ENCODE results near the gene MAP3K6. TPM values are rescaled to one million over a fixed set of nuclear protein-coding genes. Genes with fewer than 3 reads are reported as not detected.
A peak's percentile ranks its signal among the peaks of the same experiment; 100 is the strongest.

Gene MAP3K6
- total RNA-seq, 1 donor from 2014 or later = 8.6 TPM

- no peak for TF ChIP-seq CTCF (IDR thresholded peaks at IDR 0.05; ENCODE audit: insufficient read depth, low read length, poor library complexity, severe bottlenecking)
- Histone ChIP-seq H3K4me3 (ENCODE audit: low read depth, low read length) (peak within 1 kb of the TSS; percentile 54), H3K36me3 (ENCODE audit: control insufficient read depth, insufficient read depth, low read length) (no peaks in the 10 kb centered on the region), H3K27me3 (ENCODE audit: control insufficient read depth, insufficient read depth, low read length) (no peaks in the 10 kb centered on the region)
- no peak for DNase-seq (ENCODE audit: low read depth)
Observed at GRCh38 chr1:27341525-27342252, 25.1 kb downstream of the MAP3K6 start, which contains the start of gene SYTL1. Gene SYTL1, plus strand, starts transcription at chr1:27342022. Its CDS starts 3,313 bp downstream, at chr1:27345335.

- DNase-seq (ENCODE audit: low read depth) = no peak
- Histone ChIP-seq H3K4me3 (ENCODE audit: low read depth, low read length) (no peak overlapping the region), H3K36me3 (ENCODE audit: control insufficient read depth, insufficient read depth, low read length) (no peaks in the 10 kb centered on the region), H3K27me3 (ENCODE audit: control insufficient read depth, insufficient read depth, low read length) (no peaks in the 10 kb centered on the region)
- TF ChIP-seq CTCF (IDR thresholded peaks at IDR 0.05; ENCODE audit: insufficient read depth, low read length, poor library complexity, severe bottlenecking) = no peak
Observed at GRCh38 chr1:27339213-27339612, 27.5 kb downstream of the MAP3K6 start.

GRCh38 chr1:27338751-27339150 lies 28.0 kb downstream of the MAP3K6 start:
- no peaks in the 10 kb centered on the region for H3K27me3 ChIP-seq (ENCODE audit: control insufficient read depth, insufficient read depth, low read length)
- DNase-seq (ENCODE audit: low read depth) = no peak
- no peak for TF ChIP-seq CTCF (IDR thresholded peaks at IDR 0.05; ENCODE audit: insufficient read depth, low read length, poor library complexity, severe bottlenecking)
- H3K4me3 ChIP-seq (ENCODE audit: low read depth, low read length) = no peak overlapping the region
- peaks cover 1% of the 10 kb centered on the region for H3K36me3 ChIP-seq (ENCODE audit: control insufficient read depth, insufficient read depth, low read length)

GRCh38 chr1:27336756-27337155 lies 30.0 kb downstream of the MAP3K6 start:
- no peak overlapping the region for H3K4me3 ChIP-seq (ENCODE audit: low read depth, low read length)
- no peaks in the 10 kb centered on the region for H3K27me3 ChIP-seq (ENCODE audit: control insufficient read depth, insufficient read depth, low read length)
- no peak for TF ChIP-seq CTCF (IDR thresholded peaks at IDR 0.05; ENCODE audit: insufficient read depth, low read length, poor library complexity, severe bottlenecking)
- DNase-seq (ENCODE audit: low read depth) = no peak
- H3K36me3 ChIP-seq (ENCODE audit: control insufficient read depth, insufficient read depth, low read length) = peaks cover 1% of the 10 kb centered on the region

- H3K36me3 ChIP-seq (ENCODE audit: control insufficient read depth, insufficient read depth, low read length) = peaks cover 1% of the 10 kb centered on the region
- H3K4me3 ChIP-seq (ENCODE audit: low read depth, low read length) = no peak overlapping the region
- no peak for DNase-seq (ENCODE audit: low read depth)
- no peaks in the 10 kb centered on the region for H3K27me3 ChIP-seq (ENCODE audit: control insufficient read depth, insufficient read depth, low read length)
- TF ChIP-seq CTCF (IDR thresholded peaks at IDR 0.05; ENCODE audit: insufficient read depth, low read length, poor library complexity, severe bottlenecking) = no peak
Observed at GRCh38 chr1:27335506-27336422, 31.0 kb downstream of the MAP3K6 start.

All from kidney epithelial cell (primary cell).